ENCODE results near the gene GLDN.

Gene GLDN

GRCh38 chr15:51386960-51387698, 45.7 kb downstream of the GLDN start:
- H3K27ac Mint-ChIP-seq (ENCODE audit: low read depth): no peak overlapping the region
- no peak for ATAC-seq (replicated peaks; ENCODE audit: extremely low read depth, poor library complexity, severe bottlenecking)

GRCh38 chr15:51387699-51388041, 46.2 kb downstream of the GLDN start:
- DNase-seq (ENCODE audit: low spot score in 2 of 2) (no peak), ATAC-seq (replicated peaks; ENCODE audit: extremely low read depth, poor library complexity, severe bottlenecking) (no peak)
- Mint-ChIP-seq H3K9me3 (no peaks in the 10 kb centered on the region), H3K27me3 (peaks cover 28% of the 10 kb centered on the region), H3K4me1 (no peaks in the 10 kb centered on the region), H3K4me3 (no peak overlapping the region), H3K36me3 (ENCODE audit: insufficient read depth) (no peaks in the 10 kb centered on the region), H3K27ac (ENCODE audit: low read depth) (no peak overlapping the region)

More at GRCh38 chr15:51386960-51387698, 45.7 kb downstream of the GLDN start:
- Mint-ChIP-seq H3K36me3 (ENCODE audit: insufficient read depth) (no peaks in the 10 kb centered on the region), H3K4me1 (no peaks in the 10 kb centered on the region), H3K27me3 (peaks cover 33% of the 10 kb centered on the region), H3K9me3 (no peaks in the 10 kb centered on the region), H3K4me3 (no peak overlapping the region)
- no peak for DNase-seq (ENCODE audit: low spot score in 2 of 2)

GRCh38 chr15:51388726-51389125, 47.3 kb downstream of the GLDN start:
- Mint-ChIP-seq H3K27ac (ENCODE audit: low read depth) (no peak overlapping the region), H3K36me3 (ENCODE audit: insufficient read depth) (no peaks in the 10 kb centered on the region), H3K9me3 (no peaks in the 10 kb centered on the region), H3K27me3 (peaks cover 20% of the 10 kb centered on the region), H3K4me1 (no peaks in the 10 kb centered on the region), H3K4me3 (no peak overlapping the region)
- no peak for ATAC-seq (replicated peaks; ENCODE audit: extremely low read depth, poor library complexity, severe bottlenecking)
- DNase-seq (ENCODE audit: low spot score in 2 of 2): no peak

- H3K9me3 Mint-ChIP-seq: no peaks in the 10 kb centered on the region
- H3K27me3 Mint-ChIP-seq: peaks cover 8% of the 10 kb centered on the region
- DNase-seq (ENCODE audit: low spot score in 2 of 2) (no peak), ATAC-seq (replicated peaks; ENCODE audit: extremely low read depth, poor library complexity, severe bottlenecking) (no peak)
- no peaks in the 10 kb centered on the region for H3K36me3 Mint-ChIP-seq (ENCODE audit: insufficient read depth)
- H3K27ac Mint-ChIP-seq (ENCODE audit: low read depth): no peak overlapping the region
- no peak overlapping the region for H3K4me3 Mint-ChIP-seq
- H3K4me1 Mint-ChIP-seq: no peaks in the 10 kb centered on the region
These were observed 48.9 kb downstream of the GLDN start for GRCh38 chr15:51390241-51390965.

GRCh38 chr15:51390966-51391422, 49.5 kb downstream of the GLDN start:
- no peak for DNase-seq (ENCODE audit: low spot score in 2 of 2)
- no peaks in the 10 kb centered on the region for H3K9me3 Mint-ChIP-seq
- peaks cover 2% of the 10 kb centered on the region for H3K27me3 Mint-ChIP-seq
- ATAC-seq (replicated peaks; ENCODE audit: extremely low read depth, poor library complexity, severe bottlenecking): no peak
- no peak overlapping the region for H3K4me3 Mint-ChIP-seq
- H3K27ac Mint-ChIP-seq (ENCODE audit: low read depth): no peak overlapping the region
- no peaks in the 10 kb centered on the region for H3K36me3 Mint-ChIP-seq (ENCODE audit: insufficient read depth)
- no peaks in the 10 kb centered on the region for H3K4me1 Mint-ChIP-seq

- Mint-ChIP-seq H3K36me3 (ENCODE audit: insufficient read depth) (no peaks in the 10 kb centered on the region), H3K4me3 (no peak overlapping the region), H3K27ac (ENCODE audit: low read depth) (no peak overlapping the region), H3K27me3 (peaks cover 21% of the 10 kb centered on the region), H3K4me1 (no peaks in the 10 kb centered on the region), H3K9me3 (no peaks in the 10 kb centered on the region)
- no peak for ATAC-seq (replicated peaks; ENCODE audit: extremely low read depth, poor library complexity, severe bottlenecking)
- no peak for DNase-seq (ENCODE audit: low spot score in 2 of 2)
These were observed 55.5 kb downstream of the GLDN start for GRCh38 chr15:51396921-51397320.

GRCh38 chr15:51398626-51399025, 57.2 kb downstream of the GLDN start:
- H3K9me3 Mint-ChIP-seq: no peaks in the 10 kb centered on the region
- H3K27me3 Mint-ChIP-seq: peaks cover 36% of the 10 kb centered on the region
- no peaks in the 10 kb centered on the region for H3K36me3 Mint-ChIP-seq (ENCODE audit: insufficient read depth)
- no peak overlapping the region for H3K27ac Mint-ChIP-seq (ENCODE audit: low read depth)
- H3K4me3 Mint-ChIP-seq: no peak overlapping the region
- H3K4me1 Mint-ChIP-seq: no peaks in the 10 kb centered on the region
- ATAC-seq (replicated peaks; ENCODE audit: extremely low read depth, poor library complexity, severe bottlenecking) (no peak), DNase-seq (ENCODE audit: low spot score in 2 of 2) (no peak)

GRCh38 chr15:51401051-51401780, 59.8 kb downstream of the GLDN start:
- Mint-ChIP-seq H3K4me1 (no peaks in the 10 kb centered on the region), H3K36me3 (ENCODE audit: insufficient read depth) (no peaks in the 10 kb centered on the region), H3K9me3 (no peaks in the 10 kb centered on the region), H3K27me3 (peaks cover 57% of the 10 kb centered on the region), H3K4me3 (no peak overlapping the region), H3K27ac (ENCODE audit: low read depth) (no peak overlapping the region)
- DNase-seq (ENCODE audit: low spot score in 2 of 2) (no peak), ATAC-seq (replicated peaks; ENCODE audit: extremely low read depth, poor library complexity, severe bottlenecking) (no peak)

GRCh38 chr15:51401872-51402517, 60.5 kb downstream of the GLDN start:
- Mint-ChIP-seq H3K27me3 (peaks cover 57% of the 10 kb centered on the region), H3K9me3 (no peaks in the 10 kb centered on the region), H3K4me1 (no peaks in the 10 kb centered on the region), H3K27ac (ENCODE audit: low read depth) (no peak overlapping the region), H3K36me3 (ENCODE audit: insufficient read depth) (no peaks in the 10 kb centered on the region), H3K4me3 (no peak overlapping the region)
- ATAC-seq (replicated peaks; ENCODE audit: extremely low read depth, poor library complexity, severe bottlenecking) (no peak), DNase-seq (ENCODE audit: low spot score in 2 of 2) (no peak)

GRCh38 chr15:51403072-51403878, 61.8 kb downstream of the GLDN start:
- H3K27ac Mint-ChIP-seq (ENCODE audit: low read depth): no peak overlapping the region
- H3K36me3 Mint-ChIP-seq (ENCODE audit: insufficient read depth): no peaks in the 10 kb centered on the region
- DNase-seq (ENCODE audit: low spot score in 2 of 2) (no peak), ATAC-seq (replicated peaks; ENCODE audit: extremely low read depth, poor library complexity, severe bottlenecking) (no peak)
- H3K9me3 Mint-ChIP-seq: no peaks in the 10 kb centered on the region
- H3K4me3 Mint-ChIP-seq: no peak overlapping the region
- peaks cover 57% of the 10 kb centered on the region for H3K27me3 Mint-ChIP-seq
- H3K4me1 Mint-ChIP-seq: no peaks in the 10 kb centered on the region

GRCh38 chr15:51403946-51404695, 62.7 kb downstream of the GLDN start:
- no peaks in the 10 kb centered on the region for H3K9me3 Mint-ChIP-seq
- H3K27ac Mint-ChIP-seq (ENCODE audit: low read depth): no peak overlapping the region
- H3K36me3 Mint-ChIP-seq (ENCODE audit: insufficient read depth): no peaks in the 10 kb centered on the region
- no peaks in the 10 kb centered on the region for H3K4me1 Mint-ChIP-seq
- H3K27me3 Mint-ChIP-seq: peaks cover 57% of the 10 kb centered on the region
- no peak for DNase-seq (ENCODE audit: low spot score in 2 of 2)
- no peak overlapping the region for H3K4me3 Mint-ChIP-seq
- no peak for ATAC-seq (replicated peaks; ENCODE audit: extremely low read depth, poor library complexity, severe bottlenecking)

All from central memory CD8-positive, alpha-beta T cell (primary cell).